ENCODE data around the gene C9orf50.

C9orf50 gene

DNA sequence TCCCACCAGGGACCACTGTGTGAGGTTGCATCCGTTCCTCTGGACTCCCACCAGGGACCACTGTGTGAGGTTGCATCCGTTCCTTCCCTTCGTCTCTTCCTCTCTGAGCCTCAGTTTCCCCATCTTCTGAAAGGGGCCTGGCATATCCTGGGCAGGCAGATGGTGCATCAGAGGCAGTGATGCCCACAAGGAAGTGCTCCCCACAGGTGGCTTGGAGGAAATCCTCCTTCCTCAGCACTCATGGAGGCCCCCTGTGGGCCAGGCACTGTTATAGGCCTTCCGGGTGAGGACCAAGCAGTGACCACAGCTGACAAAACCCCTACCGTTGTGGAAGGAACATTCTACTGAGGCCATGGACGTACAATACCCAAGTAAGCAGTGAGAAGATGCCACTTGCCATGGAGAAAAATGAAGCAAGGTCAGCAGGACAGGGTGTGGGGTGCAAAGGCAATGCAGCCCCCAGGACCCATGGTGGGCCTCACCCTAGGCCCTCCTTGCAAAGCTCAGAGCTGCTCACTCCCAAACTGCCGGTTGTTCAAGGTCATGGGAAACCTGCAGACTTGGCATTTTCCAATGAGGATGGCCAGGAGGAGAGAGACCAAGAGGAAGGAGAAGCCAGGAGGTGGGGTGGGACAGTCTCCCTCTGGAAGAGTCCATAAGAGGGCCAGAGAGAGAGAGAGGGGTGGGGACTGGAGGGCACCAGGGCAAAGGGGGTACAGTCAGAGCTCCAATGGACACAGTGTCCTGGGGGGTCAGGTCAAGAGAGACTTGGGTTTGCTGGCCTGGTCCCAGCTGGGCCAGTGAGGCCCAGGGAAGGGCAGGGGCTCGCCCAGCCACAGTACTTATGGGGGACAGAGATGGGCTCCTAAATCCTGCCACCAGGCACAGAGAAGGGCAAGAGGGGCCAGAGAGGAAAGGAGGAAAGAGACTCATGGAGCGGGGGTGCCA, 51.1 kb downstream of the C9orf50 start:
- DNase-seq: no peak

DNA sequence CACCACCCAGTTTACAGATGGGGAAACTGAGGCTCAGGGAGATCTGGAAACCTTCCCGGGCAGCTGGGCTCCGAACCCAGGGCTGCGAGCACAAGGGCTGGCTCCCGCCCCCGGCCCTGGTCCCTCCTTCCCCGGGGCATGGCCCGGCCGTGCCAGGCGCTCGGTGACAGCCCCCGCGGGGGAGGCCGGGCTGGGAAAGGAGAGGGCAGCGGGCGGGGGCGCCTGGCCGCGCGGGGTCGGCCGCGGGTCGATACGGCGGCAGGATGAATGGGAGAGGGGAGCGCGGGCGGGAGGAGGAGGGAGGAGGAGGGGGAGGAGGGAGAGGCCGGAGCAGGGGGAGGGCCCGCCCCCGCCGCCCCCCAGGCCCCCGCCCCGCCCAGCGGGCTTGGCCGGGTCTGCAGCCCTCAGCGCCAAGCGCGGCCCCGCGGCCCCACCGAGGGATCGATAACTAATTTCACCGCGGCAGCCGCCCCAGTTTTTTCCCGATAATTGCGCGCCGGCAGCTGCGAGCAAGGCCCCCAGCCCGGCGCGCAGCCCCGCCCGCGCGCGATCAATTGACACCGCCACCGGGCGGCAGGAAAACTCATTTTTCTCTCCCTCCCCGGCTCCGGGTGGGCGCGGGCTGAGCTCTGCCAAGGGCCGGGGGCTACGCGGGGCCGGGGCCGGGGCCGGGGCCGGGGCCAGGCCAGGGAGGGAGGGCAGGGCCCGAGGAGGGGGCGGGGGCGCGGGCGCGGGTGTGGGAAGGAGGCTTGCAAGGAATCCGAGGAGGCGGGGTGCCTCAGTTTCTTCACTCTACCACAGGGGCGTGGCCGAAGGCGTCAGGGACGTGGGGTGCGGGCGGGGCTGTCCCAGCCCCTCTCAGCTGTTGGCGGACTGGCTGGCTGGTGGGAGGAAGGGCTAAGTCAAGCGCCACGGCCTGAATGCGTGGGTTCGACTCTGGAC, 52.1 kb downstream of the C9orf50 start:
- DNase-seq: no peak

GRCh38 chr9:129567842-129568559, 52.9 kb downstream of the C9orf50 start:
- no peak for DNase-seq

DNA sequence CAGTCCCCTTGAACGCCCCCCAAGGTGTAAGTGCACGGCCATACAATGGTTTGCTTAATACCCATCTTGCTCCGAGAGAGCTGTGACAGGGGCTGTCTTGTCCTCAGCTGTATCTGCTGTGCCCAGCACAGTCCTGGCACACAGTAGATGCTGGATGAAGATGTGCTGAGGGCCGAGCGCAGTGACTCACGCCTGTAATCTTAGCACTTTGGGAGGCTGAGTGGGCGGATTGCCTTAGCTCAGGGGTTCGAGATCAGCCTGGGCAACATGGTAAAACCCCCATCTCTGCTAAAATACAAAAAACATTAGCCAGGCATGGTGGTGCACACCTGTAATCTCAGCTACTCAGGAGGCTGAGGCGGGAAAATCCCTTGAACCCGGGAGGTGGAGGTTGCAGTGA, 53.6 kb downstream of the C9orf50 start:
- DNase-seq: no peak

GRCh38 chr9:129566563-129567266, 54.2 kb downstream of the C9orf50 start:
- DNase-seq: no peak

DNA sequence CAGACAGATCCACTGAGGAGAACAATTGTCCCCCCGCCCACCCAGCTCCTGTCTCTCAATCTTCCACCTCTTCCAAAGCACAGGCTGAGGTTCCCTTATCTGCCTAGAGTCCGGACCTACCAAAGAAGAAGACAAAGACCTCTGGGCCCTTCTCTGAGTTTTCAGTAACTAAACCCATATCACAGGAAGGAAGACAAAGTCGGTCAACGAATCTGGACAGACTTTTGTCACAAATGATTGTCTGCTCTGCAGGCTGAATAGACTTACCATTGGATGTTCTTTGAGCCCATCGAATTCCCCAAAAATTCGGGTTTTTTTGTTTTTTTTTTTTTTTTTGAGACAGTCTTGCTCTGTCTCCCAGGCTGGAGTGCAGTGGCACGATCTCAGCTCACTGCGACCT, 58.0 kb downstream of the C9orf50 start:
- no peak for DNase-seq

GRCh38 chr9:129562514-129562913, 58.4 kb downstream of the C9orf50 start:
- DNase-seq: no peak
